Measurements from ENCODE around the gene KCNT2.

KCNT2 gene

DNA sequence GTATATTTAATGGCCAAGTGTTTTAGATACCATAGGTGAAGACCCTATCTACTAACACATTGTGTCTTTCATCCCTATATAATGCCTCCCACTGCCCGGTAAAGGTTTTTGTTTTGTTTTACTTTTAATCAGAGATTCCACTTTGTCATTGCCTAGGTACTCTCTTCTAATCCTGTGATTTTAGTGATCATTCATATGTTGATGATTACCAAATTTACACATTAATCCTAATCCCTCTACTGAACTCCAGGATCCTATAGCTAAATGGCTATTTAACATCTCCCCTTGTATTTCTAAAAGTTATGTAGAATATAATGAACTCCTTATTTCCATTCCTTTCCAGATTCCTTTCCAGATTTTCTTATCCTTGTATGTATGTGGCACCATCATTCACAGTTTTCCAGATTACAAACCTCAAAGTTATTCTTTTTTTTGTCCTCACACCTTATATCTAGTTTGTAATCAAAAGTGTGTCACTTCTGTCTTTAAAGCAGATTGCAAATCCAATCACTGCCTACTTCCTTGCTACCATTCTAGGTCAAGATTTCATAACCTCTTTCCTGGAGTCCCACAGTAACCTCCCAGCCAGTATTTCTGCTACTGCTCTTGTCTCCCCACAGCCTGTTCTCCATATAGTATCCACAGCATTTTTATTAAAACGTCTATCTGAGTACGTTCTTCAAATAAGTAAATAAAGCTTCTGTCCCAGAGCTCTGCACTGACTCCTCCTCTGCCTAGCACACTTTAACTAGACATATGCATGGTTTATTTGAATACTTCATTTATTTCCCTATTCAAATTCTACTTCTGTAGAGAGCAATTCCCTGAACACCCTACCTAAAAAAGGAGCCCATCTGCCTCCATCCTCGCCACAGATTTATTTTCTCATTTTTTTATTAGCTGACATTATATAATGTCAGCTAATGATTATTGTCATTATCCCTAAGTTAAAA, 157.8 kb downstream of the KCNT2 start:
- DNase-seq = no peak
- H3K27me3 Mint-ChIP-seq (ENCODE audit: low read depth, poor library complexity) = no peaks in the 10 kb centered on the region
- H3K4me3 Mint-ChIP-seq = no peak overlapping the region
- H3K9me3 Mint-ChIP-seq = no peaks in the 10 kb centered on the region
- TF ChIP-seq, protein P1, sequence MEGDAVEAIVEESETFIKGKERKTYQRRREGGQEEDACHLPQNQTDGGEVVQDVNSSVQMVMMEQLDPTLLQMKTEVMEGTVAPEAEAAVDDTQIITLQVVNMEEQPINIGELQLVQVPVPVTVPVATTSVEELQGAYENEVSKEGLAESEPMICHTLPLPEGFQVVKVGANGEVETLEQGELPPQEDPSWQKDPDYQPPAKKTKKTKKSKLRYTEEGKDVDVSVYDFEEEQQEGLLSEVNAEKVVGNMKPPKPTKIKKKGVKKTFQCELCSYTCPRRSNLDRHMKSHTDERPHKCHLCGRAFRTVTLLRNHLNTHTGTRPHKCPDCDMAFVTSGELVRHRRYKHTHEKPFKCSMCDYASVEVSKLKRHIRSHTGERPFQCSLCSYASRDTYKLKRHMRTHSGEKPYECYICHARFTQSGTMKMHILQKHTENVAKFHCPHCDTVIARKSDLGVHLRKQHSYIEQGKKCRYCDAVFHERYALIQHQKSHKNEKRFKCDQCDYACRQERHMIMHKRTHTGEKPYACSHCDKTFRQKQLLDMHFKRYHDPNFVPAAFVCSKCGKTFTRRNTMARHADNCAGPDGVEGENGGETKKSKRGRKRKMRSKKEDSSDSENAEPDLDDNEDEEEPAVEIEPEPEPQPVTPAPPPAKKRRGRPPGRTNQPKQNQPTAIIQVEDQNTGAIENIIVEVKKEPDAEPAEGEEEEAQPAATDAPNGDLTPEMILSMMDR (IDR thresholded peaks at IDR 0.05) = no peak
- H3K4me1 Mint-ChIP-seq = peaks cover 8% of the 10 kb centered on the region
- peaks cover 7% of the 10 kb centered on the region for H3K36me3 Mint-ChIP-seq (ENCODE audit: low read depth)
- H3K27ac Mint-ChIP-seq = peak overlapping the region; percentile 10

- Mint-ChIP-seq H3K9me3 (no peaks in the 10 kb centered on the region), H3K4me1 (no peaks in the 10 kb centered on the region), H3K27me3 (ENCODE audit: low read depth, poor library complexity) (no peaks in the 10 kb centered on the region), H3K27ac (no peak overlapping the region), H3K36me3 (ENCODE audit: low read depth) (no peaks in the 10 kb centered on the region), H3K4me3 (no peak overlapping the region)
- no peak for DNase-seq
- TF ChIP-seq, protein P1 (IDR thresholded peaks at IDR 0.05) = no peak
Measured at GRCh38 chr1:196449460-196449859, 158.8 kb downstream of the KCNT2 start.

DNA sequence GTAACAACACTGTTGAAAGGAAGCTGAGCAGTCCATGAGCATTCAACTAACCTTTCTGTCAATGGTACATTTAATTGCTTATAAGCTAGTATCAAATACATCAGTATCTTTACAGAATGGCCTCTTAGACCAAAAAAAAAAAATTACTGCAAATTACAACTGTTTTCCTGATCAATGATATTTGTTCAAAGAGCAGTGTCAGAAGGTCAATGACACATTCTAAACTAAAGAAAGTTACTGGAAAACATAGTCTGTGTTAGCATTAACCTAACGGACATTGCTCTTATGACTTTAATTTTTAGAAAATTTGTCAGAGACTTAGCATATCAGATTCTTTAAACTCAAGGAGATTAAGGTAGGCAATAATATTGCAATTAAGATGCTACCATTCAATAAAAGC, 162.5 kb downstream of the KCNT2 start:
- Mint-ChIP-seq H3K9me3 (no peaks in the 10 kb centered on the region), H3K27me3 (ENCODE audit: low read depth, poor library complexity) (no peaks in the 10 kb centered on the region), H3K4me3 (no peak overlapping the region), H3K36me3 (ENCODE audit: low read depth) (no peaks in the 10 kb centered on the region), H3K4me1 (no peaks in the 10 kb centered on the region), H3K27ac (no peak overlapping the region)
- DNase-seq = no peak
- TF ChIP-seq, protein P1 (IDR thresholded peaks at IDR 0.05) = no peak

- Mint-ChIP-seq H3K27ac (no peak overlapping the region), H3K9me3 (no peaks in the 10 kb centered on the region), H3K4me3 (no peak overlapping the region), H3K27me3 (ENCODE audit: low read depth, poor library complexity) (no peaks in the 10 kb centered on the region), H3K4me1 (no peaks in the 10 kb centered on the region), H3K36me3 (ENCODE audit: low read depth) (no peaks in the 10 kb centered on the region)
- TF ChIP-seq, protein P1 (IDR thresholded peaks at IDR 0.05) = no peak
- DNase-seq = no peak
Measured at GRCh38 chr1:196444634-196445033, 163.6 kb downstream of the KCNT2 start.

GRCh38 chr1:196442366-196442765, 165.9 kb downstream of the KCNT2 start:
- no peak overlapping the region for H3K27ac Mint-ChIP-seq
- no peak for DNase-seq
- no peaks in the 10 kb centered on the region for H3K27me3 Mint-ChIP-seq (ENCODE audit: low read depth, poor library complexity)
- H3K4me3 Mint-ChIP-seq = no peak overlapping the region
- H3K9me3 Mint-ChIP-seq = no peaks in the 10 kb centered on the region
- no peaks in the 10 kb centered on the region for H3K36me3 Mint-ChIP-seq (ENCODE audit: low read depth)
- H3K4me1 Mint-ChIP-seq = no peaks in the 10 kb centered on the region
- TF ChIP-seq, protein P1 (IDR thresholded peaks at IDR 0.05) = no peak

GRCh38 chr1:196440711-196441110, 167.5 kb downstream of the KCNT2 start:
- TF ChIP-seq, protein P1 (IDR thresholded peaks at IDR 0.05) = no peak
- Mint-ChIP-seq H3K4me3 (no peak overlapping the region), H3K27ac (no peak overlapping the region), H3K4me1 (no peaks in the 10 kb centered on the region), H3K9me3 (no peaks in the 10 kb centered on the region), H3K36me3 (ENCODE audit: low read depth) (no peaks in the 10 kb centered on the region), H3K27me3 (ENCODE audit: low read depth, poor library complexity) (no peaks in the 10 kb centered on the region)
- no peak for DNase-seq

Data from nephron progenitor cell (in vitro differentiated cells).